GM12801 (cell line): ENCODE results near the gene IL16.

Experiments
- CTCF ChIP-seq: IDR thresholded peaks from one replicate; pipeline ENCODE4 v1.5.1; 2011; ENCODE audit warnings: control low read depth; ENCODE audit not compliant: insufficient read length; ENCODE audit errors: extremely low read depth

Gene IL16

GRCh38 chr15:81176291-81176893 lies 20.3 kb upstream of the IL16 start:
- no peak for TF ChIP-seq CTCF

GRCh38 chr15:81178365-81178764 lies 18.3 kb upstream of the IL16 start:
- TF ChIP-seq CTCF = no peak

- no peak for TF ChIP-seq CTCF
Measured at GRCh38 chr15:81181220-81181619, 15.5 kb upstream of the IL16 start.

GRCh38 chr15:81182031-81182755 lies 14.5 kb upstream of the IL16 start:
- TF ChIP-seq CTCF = no peak

- no peak for TF ChIP-seq CTCF
Measured at GRCh38 chr15:81182756-81183438, 13.8 kb upstream of the IL16 start.

- no peak for TF ChIP-seq CTCF
Measured at GRCh38 chr15:81183439-81183775, 13.3 kb upstream of the IL16 start.

- TF ChIP-seq CTCF = no peak
Measured at GRCh38 chr15:81184188-81184587, 12.5 kb upstream of the IL16 start.
